ENCODE data around the gene DNAJC16.

Gene DNAJC16

DNA sequence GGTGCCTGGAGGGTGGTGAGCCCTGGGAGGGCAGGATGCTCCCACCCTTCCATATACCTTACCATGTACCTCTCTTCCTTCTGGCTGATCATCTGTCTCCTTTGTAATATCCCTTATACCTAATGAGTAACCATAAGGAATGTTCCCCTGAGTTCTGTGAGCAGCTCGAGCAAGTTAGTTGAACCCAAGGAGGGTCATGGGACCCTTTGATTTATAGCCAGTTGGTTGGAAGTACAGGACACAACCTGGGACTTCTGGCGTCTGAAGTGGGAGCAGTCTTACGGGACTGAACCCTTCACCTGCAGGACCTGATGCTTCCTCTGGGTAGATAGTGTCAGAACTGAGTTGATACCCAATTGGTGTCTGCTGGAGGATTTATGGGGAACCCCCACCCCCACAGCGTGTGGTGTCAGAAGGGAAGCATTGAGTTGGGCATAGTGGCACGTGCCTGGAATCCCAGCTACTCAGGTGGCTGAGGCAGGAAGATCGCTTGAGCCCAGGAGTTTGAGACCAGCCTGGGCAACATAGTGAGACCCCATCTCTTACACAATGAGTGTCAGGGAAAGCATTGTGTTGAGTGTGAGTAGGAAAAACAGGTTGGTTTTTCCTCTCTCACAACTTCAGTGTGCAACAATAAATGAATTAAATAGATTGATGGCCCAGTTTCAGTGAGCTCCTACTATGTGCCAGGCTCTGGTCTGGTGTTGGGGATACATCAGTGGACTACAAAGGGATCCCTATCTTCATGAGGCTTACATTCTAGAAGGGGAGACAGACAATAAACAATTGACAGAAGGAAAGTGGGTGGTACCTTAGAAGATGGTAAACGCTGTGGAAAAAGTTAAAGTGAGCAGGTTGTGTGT is 16.0 kb downstream of the DNAJC16 start:
- DNase-seq, result no peak

DNA sequence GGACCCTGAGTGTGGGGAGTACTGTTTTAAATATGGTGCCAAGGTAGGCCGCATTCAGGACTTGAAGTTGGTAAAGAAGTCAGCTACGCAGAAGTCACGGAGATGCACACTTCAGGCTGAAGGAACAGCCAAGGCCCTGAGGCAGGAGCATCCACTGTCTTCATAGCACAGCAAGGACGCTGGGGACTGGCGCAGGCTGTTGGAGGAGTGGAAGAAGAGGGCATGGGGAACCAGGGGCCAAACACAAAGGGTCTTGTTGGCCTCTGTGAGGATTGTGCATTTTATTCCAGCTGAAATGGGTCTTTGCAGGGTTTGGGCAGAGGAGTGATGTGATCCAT is 16.6 kb downstream of the DNAJC16 start:
- DNase-seq, result no peak

- peak; percentile 78 for DNase-seq
These were observed 17.2 kb downstream of the DNAJC16 start for GRCh38 chr1:15543589-15544568.

GRCh38 chr1:15546641-15547040 is 20.0 kb downstream of the DNAJC16 start:
- DNase-seq, result no peak

DNA sequence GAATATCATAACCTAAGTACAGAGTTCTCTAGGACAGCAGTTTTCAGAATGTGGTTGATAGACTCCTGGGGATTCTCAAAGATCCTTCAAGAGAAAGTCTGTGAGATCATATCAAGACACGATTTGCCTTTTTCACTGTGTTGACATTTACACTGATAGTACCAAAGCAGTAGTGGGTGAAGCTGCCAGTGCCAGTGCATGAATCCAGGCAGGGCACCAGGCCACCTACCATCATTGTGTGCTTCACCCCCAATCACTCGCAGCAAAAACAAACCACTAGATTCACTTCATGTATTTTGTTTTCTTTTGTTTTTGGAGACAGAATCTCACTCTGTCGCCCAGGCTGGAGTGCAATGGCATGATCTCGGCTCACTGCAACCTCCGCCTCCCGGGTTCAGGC is 23.9 kb downstream of the DNAJC16 start:
- DNase-seq, result no peak

GRCh38 chr1:15557008-15557407 is 30.4 kb downstream of the DNAJC16 start:
- no peak for DNase-seq

- DNase-seq, result no peak
These were observed 30.9 kb downstream of the DNAJC16 start for GRCh38 chr1:15557594-15557993.

DNA sequence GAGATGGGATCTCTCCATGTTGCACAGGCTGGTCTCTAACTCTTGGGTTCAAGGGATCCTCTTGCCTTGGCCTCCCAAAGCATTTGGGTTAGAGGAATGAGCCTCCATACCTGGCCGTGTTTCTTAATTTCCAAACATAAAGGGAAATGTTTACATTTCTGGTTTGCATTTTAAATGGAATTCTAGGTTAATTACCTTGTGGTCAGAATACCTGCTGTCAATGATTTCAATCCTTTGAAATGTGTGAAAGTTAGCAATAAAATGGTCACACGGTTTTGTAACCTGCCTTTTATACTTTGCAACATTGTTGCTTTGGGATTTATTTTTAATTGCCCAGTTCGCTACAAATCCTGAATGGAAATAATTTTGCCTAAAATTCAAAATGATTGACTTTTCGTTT is 31.9 kb downstream of the DNAJC16 start:
- no peak for DNase-seq

DNA sequence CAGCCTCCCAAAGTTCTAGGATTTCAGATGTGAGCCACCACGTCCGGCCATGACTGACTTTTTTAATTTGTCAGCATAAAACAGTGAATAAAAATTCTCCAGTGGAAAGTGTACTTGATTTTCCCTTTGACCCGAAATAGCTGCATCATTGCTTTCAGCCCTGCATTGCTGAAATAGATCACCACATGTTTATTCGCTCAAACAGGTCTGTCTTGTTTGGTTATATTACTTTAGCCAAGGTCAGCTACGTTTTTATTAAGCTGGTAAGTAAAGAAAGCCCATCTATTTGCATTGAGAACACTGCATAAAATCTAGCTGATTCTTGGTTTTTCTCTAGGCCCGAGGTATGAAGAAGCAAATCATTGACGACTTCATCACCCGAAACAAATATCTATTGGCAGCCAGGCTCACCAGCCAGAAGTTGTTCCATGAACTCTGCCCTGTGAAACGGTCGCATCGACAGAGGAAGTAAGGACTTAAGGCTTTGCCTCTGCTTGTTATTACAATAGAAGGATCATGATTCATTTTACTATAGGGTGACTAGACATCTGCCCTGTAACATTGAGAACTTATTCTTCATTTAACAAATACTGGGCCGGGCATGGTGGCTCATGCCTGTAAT is 32.7 kb downstream of the DNAJC16 start:
- no peak for DNase-seq

DNA sequence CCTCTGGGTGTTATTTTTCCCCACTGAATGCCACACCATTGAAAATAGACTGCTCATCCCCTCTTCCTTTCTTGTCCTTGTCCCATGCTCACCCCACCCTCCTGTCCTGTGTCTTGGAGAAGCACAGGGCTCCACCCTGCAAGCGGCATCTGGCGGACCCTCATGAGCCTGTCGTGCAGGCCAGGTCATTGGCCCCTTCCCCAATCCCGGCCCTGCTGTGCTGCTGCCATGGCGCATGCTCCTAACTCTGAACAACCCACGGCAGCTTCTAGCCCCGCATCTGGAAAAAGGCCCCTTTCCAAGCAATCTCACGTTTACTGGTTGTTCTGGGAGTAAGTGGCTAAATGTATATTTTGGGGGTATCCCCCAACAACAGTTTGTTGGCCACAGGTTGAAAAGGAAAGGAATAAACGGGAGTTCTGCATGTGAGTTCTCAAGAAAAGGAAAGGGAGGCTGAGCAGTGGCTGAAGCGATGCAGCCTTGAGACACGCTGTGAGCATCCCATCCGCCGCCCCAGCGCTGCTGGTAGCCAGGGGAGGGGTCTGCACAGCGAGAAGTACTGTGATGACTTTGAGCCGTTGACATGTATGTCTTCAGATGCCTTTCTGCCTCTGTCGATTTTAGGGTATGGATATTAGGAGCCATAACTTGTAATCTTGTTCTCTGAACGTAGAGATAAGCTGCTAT is 41.9 kb downstream of the DNAJC16 start:
- DNase-seq, result no peak

- DNase-seq, result no peak
These were observed 44.2 kb downstream of the DNAJC16 start for GRCh38 chr1:15570861-15571260.

- DNase-seq, result no peak
These were observed 44.6 kb downstream of the DNAJC16 start for GRCh38 chr1:15571266-15571665.

- no peak for DNase-seq
These were observed 46.8 kb downstream of the DNAJC16 start for GRCh38 chr1:15573477-15573876.

GRCh38 chr1:15574741-15575140 is 48.1 kb downstream of the DNAJC16 start:
- no peak for DNase-seq

- no peak for DNase-seq
These were observed 49.0 kb downstream of the DNAJC16 start for GRCh38 chr1:15575549-15576150.

DNA sequence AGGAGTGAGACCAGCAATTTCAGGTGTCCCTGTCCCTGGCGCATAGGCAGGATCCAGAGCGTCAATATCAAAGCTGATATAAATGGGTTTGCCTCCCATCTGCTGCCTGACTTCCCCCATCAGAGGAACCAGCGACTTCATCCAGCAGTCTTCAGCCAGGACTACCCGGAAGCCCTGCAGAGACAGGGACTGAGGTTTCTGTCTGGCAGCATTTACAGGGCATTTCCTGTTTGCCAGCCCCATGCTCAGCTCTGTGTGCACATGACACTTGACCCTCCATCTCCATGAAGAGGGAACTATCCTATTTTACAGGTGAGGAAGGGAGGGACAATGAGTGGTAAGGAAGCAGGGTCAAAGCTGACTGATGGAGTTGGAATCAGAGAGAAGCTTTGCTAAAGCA is 51.0 kb downstream of the DNAJC16 start:
- no peak for DNase-seq

GRCh38 chr1:15578921-15579682 is 52.5 kb downstream of the DNAJC16 start:
- DNase-seq, result no peak

GRCh38 chr1:15579683-15580047 is 53.0 kb downstream of the DNAJC16 start:
- no peak for DNase-seq

DNA sequence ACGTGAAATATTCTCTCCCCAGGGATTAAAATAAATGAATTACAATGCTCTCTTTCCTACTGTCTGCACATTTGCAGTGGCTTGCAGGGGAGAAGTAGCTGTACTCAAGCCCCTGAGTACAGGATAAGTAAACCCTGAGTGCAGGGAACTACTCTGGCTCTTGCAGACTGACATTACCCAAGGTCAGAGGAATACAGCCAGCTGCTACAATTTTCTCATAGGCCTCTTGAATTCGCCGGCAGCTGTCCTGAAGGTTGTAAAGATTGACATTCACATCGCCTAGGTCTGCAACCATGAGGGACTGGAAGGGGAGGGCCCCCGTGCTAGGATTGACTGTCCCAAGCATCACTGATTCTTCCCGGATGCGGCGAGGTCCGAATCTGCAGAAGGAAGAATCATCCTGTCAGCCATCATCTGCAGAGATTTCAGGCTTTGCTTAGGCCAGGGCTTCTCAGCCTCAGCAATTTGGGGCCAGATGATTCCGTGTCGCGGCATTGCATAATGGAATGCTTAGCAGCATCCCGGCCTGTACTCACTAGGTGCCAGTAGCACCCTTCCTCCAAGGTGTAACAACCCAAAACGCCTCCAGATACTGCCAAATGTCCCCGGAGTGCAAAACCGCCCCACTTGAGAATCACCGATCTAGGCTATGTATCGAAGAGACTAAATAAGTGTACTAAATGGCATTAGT is 56.5 kb downstream of the DNAJC16 start:
- DNase-seq, result no peak

- peak; percentile 84 for DNase-seq
These were observed 58.1 kb downstream of the DNAJC16 start, which contains the start of gene AGMAT for GRCh38 chr1:15584489-15585363. AGMAT (minus strand) TSS chr1:15585051; CDS start chr1:15584967, 84 bp downstream.

Data from hematopoietic multipotent progenitor cell treated with erythropoietin and hydrocortisone succinate and interleukin-3 and kit ligand, for 6 days (in vitro differentiated cells).